Motor neuron (in vitro differentiated cells): Measurements from ENCODE around the gene ZRSR2. TPM values are rescaled to one million over a fixed set of nuclear protein-coding genes. Genes with fewer than 3 reads are reported as not detected.
"Not testable (repeated sequence)": the region's sequence is repeated elsewhere in the genome, so short reads cannot be mapped to it uniquely, and the experiment has no call there.

ENCODE experiments used
- ATAC-seq, 8 experiments: fragments of 200-7000 bp; cut with Tn5 transposase; replicated peaks in 6 of 8; 2 replicates each; pipeline ENCODE4 v1.8.0; 2021; ENCODE audit warnings: mild to moderate bottlenecking in 8 of 8, moderate library complexity in 8 of 8
- H3K27ac ChIP-seq, 2 donors: fragments of 250-450 bp; sonication (Bioruptor Pico); 2 replicates each; pipeline ENCODE4 v1.9.0; 2021; ENCODE audit warnings: antibody characterized with exemption in 2 of 2, mild to moderate bottlenecking in 2 of 2, moderate library complexity in 1 of 2
- H3K4me1 ChIP-seq, 2 donors: fragments of 250-450 bp; sonication (Bioruptor Pico); replicated peaks in 1 of 2; 2 replicates each; pipeline ENCODE4 v1.6.1; 2021; ENCODE audit warnings: antibody characterized with exemption in 2 of 2, mild to moderate bottlenecking in 2 of 2, moderate library complexity in 1 of 2
- H3K4me3 ChIP-seq, 5 donors: fragments of 250-450 bp; sonication (Bioruptor Pico); 2 replicates each; pipeline ENCODE4 v1.9.0; 2021; ENCODE audit warnings: antibody characterized with exemption in 5 of 5, mild to moderate bottlenecking in 5 of 5, moderate library complexity in 4 of 5
- WGBS, 10 experiments: fragments of 450-650 bp; shearing (Covaris generic); methylation state at CpG; one replicate each; pipeline ENCODE4 v1.0.0; 2022; 5-methylcytosine and 5-hydroxymethylcytosine counted together
- in situ Hi-C, 9 experiments: fragments of 400-800 bp; cut with MboI; loops; one replicate each; pipeline ENCODE4 v1.15.0; 2021; ENCODE audit warnings: low sequenced_read_pairs in 9 of 9, low pct_unique_long_range_greater_than_20kb in 2 of 9; ENCODE audit not compliant: unreplicated experiment in 9 of 9
- total RNA-seq, 8 experiments: library from RNA; unstranded; fragments of 300-600 nt; gene quantifications; 2 replicates each; pipeline versions ENCODE4 v1.2.3 to v1.2.4, GENCODE V29; 2022

ZRSR2 gene
- total RNA-seq, 8 experiments from 2014 or later, result 7.8 to 19.6 (median 10.3) TPM

GRCh38 chrX:15759886-15760285, 30.4 kb upstream of the ZRSR2 start:
- H3K4me1 ChIP-seq, ATAC-seq, in situ Hi-C loops, H3K4me3 ChIP-seq, H3K27ac ChIP-seq: not testable (repeated sequence)
- 80 to 100% methylated on average over 1 to 2 of the region's 6 CpGs; no CpG with 5 or more reads in 8 of the 10 experiments for WGBS, 10 experiments

GRCh38 chrX:15761564-15762191, 28.6 kb upstream of the ZRSR2 start:
- WGBS, 10 experiments, result 75% methylated on average over 4 of the region's 8 CpGs; no CpG with 5 or more reads in 9 of the 10 experiments
- peak in 3 of 8 experiments; percentile 32 to 54 (median 33) for ATAC-seq
- no peak overlapping the region for H3K4me3 ChIP-seq
- no peak overlapping the region for H3K27ac ChIP-seq
- no peaks in the 10 kb centered on the region for H3K4me1 ChIP-seq
- in situ Hi-C loops, result no loop called here

DNA sequence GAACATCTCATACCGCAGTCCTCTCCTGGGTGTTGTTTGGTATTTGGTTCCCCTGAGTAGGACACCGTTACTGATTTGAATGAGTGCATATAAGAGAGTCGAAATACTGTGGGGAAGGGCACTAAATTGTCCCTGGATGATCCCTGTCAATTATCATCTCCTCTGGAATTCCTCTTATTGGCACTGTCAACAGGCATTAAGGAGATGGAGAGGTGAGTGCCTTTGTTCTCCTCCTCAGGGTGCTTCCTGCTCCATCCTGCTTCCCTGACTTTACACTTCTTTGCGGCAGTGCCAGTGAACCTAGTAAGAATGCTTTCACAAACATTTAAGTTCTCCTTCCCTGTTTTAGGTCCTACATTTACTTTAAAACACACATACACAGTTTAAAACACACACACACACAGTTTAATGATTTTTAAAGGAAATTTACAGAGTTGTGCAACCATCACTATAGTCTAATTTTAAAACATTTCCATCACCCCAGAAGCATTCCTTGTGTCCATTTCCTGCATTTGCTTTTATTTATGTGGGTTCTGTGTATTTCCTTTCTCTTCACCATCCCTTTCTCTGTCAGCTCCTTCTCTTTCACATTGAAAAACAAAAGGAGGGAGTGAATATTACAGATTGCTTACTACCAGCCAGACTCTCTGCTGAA, 20.9 kb upstream of the ZRSR2 start:
- no peak for ATAC-seq
- in situ Hi-C loops, result no loop called here
- 38 to 92% (median 70%) methylated on average over 2 to 3 of the region's 4 CpGs; no CpG with 5 or more reads in 5 of the 10 experiments for WGBS, 10 experiments
- Histone ChIP-seq H3K4me1 (no peaks in the 10 kb centered on the region), H3K4me3 (no peak overlapping the region), H3K27ac (no peak overlapping the region)

DNA sequence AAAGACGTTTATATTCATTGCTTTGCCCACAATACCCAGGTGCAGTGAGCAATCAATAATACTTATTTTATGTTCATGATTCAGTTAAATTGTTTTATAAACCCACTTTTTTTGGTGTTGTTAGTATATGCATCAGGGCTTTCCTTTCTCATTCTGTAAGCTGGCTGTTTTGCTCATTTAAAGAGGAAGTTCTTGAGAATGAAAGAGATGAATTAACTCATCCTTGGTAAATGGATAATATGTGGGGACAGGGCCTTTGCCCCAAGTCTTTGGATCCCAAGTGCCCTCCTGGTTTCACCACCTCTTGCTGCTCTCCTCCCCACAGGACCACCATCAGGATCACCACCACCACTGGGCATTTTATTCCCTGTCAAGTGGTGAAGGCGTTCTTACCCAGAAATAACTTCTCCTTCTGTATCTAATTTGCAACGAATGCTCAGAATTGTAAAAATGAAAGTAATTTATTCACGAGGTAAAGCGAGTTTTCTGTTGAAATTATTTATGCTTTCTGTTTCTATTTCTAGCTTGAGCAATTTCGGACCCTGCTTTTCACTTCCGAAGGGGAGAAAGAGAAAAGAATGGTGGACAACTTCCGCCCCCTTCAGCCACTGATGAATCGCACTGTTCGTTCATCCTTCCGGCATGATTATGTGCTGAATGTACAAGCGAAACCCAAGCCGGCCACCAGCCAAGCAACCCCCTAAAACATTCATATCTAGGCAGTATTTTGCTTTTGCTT, 8.2 kb upstream of the ZRSR2 start:
- Histone ChIP-seq H3K27ac (no peak overlapping the region), H3K4me3 (no peak overlapping the region), H3K4me1 (peaks cover 0 to 3% of the 10 kb centered on the region in 2 donors)
- in situ Hi-C loops, result loop anchor here in 1 of 9 experiments (25.0 kb wide), 1 partner anchor 95 kb away; no protein-coding TSS in a partner anchor
- ATAC-seq, result no peak
- WGBS, 10 experiments, result 18 to 100% (median 94%) methylated on average over 1 to 13 of the region's 13 CpGs; no CpG with 5 or more reads in 5 of the 10 experiments

DNA sequence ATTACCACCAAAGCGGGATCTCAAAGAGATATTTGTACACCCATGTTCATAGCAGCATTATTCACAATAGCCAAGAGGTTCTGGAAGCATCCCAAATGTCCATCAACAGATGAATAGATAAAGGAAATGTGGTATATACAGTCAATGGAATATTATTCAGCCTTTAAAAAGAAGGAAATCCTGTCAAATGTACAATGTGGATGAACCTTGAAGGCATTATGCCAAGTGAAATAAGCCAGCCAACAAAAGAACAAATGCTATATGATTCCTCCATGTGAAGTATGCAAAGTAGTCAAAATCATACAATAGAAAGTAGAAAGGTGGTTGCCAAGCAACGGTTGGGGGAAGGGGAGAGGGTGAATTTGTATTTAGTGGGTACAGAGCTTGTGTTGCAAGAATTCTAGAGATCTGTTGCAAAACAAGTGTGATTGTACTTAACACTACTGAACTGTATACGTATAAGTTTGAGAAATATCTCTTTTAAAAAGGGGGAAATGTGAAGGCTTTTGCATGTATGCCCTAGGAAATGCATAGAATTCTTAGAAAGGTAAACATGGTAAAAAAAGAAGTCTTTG, 5.0 kb upstream of the ZRSR2 start:
- 82 to 100% (median 95%) methylated on average over 1 to 3 of the region's 3 CpGs; no CpG with 5 or more reads in 1 of the 10 experiments for WGBS, 10 experiments
- H3K27ac ChIP-seq, result no peak overlapping the region
- in situ Hi-C loops, result loop anchor here in 1 of 9 experiments (25.0 kb wide), 1 partner anchor 98 kb away; no protein-coding TSS in a partner anchor
- peaks cover 0 to 4% of the 10 kb centered on the region in 2 donors for H3K4me1 ChIP-seq
- no peak overlapping the region for H3K4me3 ChIP-seq
- ATAC-seq, result no peak

GRCh38 chrX:15786915-15787314, 3.4 kb upstream of the ZRSR2 start:
- Histone ChIP-seq H3K4me3 (no peak overlapping the region), H3K4me1 (peaks cover 0 to 4% of the 10 kb centered on the region in 2 donors), H3K27ac (no peak overlapping the region)
- 90% methylated on average over 1 of the region's 3 CpGs; no CpG with 5 or more reads in 9 of the 10 experiments for WGBS, 10 experiments
- ATAC-seq, result peak in 3 of 8 experiments; percentile 9 to 25 (median 22)
- in situ Hi-C loops, result loop anchor here in 1 of 9 experiments (25.0 kb wide), 1 partner anchor 100 kb away; no protein-coding TSS in a partner anchor

DNA sequence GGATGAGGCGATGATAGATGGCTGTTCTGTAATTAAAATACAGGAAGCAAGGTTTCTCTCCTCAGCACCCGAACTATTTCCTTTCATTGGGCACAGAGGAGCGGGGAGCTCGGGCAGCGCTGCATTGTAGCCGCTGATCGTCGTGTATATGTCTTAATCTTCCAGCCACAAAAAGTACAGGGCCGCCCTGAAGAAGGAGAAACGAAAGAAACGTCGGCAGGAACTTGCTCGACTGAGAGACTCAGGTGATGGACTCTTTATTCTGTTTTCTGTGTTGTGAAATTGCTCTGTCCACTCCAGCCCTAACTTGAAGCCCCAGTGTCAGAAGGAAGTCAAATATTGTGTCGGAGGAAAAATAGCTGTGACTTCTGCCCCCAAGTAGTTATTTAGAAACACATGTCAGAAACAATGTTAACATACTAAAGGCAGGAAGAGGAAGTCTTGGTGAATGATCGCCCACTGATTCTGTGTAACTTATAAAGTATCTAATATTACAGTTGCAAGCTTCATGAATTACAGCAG, 546 bp downstream of the ZRSR2 start:
- Histone ChIP-seq H3K4me3 (peak overlapping the region; percentile 64 to 91 (median 68)), H3K4me1 (peaks cover 0 to 4% of the 10 kb centered on the region in 2 donors), H3K27ac (peak overlapping the region; percentile 97 to 99)
- 0 to 5% (median 3%) methylated on average over 1 to 14 of the region's 15 CpGs; no CpG with 5 or more reads in 7 of the 10 experiments for WGBS, 10 experiments
- ATAC-seq, result peak in 1 of 8 experiments; percentile 1
- in situ Hi-C loops, result loop anchor here in 1 of 9 experiments (25.0 kb wide), 1 partner anchor 104 kb away; no protein-coding TSS in a partner anchor

- in situ Hi-C loops, result loop anchor here in 1 of 9 experiments (25.0 kb wide), 1 partner anchor 110 kb away; no protein-coding TSS in a partner anchor
- Histone ChIP-seq H3K4me3 (no peak overlapping the region), H3K27ac (no peak overlapping the region), H3K4me1 (no peaks in the 10 kb centered on the region)
- WGBS, 10 experiments, result 80 to 100% (median 96%) methylated on average over 1 to 4 of the region's 4 CpGs; no CpG with 5 or more reads in 5 of the 10 experiments
- ATAC-seq, result no peak
Observed at GRCh38 chrX:15797707-15798106, 7.4 kb downstream of the ZRSR2 start.

- no peak for ATAC-seq
- in situ Hi-C loops, result loop anchor here in 1 of 9 experiments (25.0 kb wide), 1 partner anchor 883 kb away; no protein-coding TSS in a partner anchor
- no peak overlapping the region for H3K4me3 ChIP-seq
- H3K4me1 ChIP-seq, result no peaks in the 10 kb centered on the region
- H3K27ac ChIP-seq, result no peak overlapping the region
Observed at GRCh38 chrX:15804563-15804962, 14.3 kb downstream of the ZRSR2 start.

DNA sequence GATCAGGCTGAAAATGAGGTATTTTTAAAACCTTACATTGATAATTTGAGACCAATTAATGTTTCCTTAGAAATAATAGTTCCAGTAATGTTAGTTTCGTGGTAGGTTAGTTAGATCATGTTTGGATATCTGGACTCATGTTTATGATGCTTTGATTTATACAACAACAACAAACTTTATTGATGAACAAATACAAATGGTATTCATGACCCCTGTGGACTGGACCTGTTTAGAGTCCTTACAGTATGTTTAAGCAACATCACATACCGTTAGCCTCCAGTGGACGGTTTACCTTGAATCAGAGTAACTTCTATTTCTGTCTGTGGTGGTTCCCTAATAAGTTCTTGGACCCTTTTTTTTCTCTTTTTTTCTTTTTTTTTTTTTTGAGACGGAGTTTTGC, 18.0 kb downstream of the ZRSR2 start:
- ATAC-seq, result no peak
- Histone ChIP-seq H3K4me3 (no peak overlapping the region), H3K27ac (no peak overlapping the region), H3K4me1 (no peaks in the 10 kb centered on the region)
- in situ Hi-C loops, result loop anchor here in 1 of 9 experiments (25.0 kb wide), 1 partner anchor 879 kb away; no protein-coding TSS in a partner anchor
- 88 to 100% (median 98%) methylated on average over 1 to 4 of the region's 4 CpGs; no CpG with 5 or more reads in 5 of the 10 experiments for WGBS, 10 experiments

DNA sequence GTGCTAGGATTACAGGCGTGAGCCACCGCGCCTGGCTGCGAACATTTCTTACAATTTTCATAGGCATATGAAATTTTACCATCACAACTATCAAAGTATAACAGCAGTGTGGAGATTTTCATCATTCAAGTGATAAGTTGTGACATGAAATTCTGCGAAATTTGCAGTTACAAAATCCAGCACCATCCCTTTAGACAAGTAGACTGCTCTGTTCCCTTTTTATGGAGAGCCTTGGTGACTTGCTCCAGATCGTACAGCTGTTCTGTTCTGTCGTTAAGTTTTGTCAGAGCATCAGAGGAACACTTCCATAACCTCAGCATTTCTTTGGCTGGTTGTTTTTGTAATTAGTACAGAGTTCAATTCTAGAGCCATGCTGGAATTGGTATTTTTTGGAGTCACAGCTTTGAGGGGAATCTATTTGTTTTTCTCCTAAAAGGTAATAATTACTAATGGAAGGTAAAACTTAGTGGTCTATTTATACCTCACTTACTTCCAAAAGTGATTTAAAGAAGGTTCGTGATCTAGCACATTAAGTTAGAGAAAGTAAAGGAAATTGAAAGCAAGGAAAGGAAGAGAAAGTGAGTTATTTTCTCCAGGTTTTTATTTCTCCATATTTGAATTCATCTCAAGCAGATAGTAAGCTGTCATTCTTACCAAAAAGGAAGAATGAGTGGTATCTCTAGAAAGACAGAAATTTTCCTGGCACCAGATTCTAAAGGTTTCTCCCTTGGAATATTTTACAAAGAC, 22.1 kb downstream of the ZRSR2 start:
- no peak overlapping the region for H3K4me3 ChIP-seq
- peaks cover 7 to 11% of the 10 kb centered on the region in 2 donors for H3K4me1 ChIP-seq
- WGBS, 10 experiments, result 20 to 100% (median 94%) methylated on average over 1 to 6 of the region's 8 CpGs; no CpG with 5 or more reads in 3 of the 10 experiments
- H3K27ac ChIP-seq, result no peak overlapping the region
- in situ Hi-C loops, result loop anchor here in 1 of 9 experiments (25.0 kb wide), 1 partner anchor 875 kb away; no protein-coding TSS in a partner anchor
- ATAC-seq, result no peak
